Upper lobe of left lung (tissue), 6 donors: ENCODE results near the gene SECTM1. TPM values are rescaled to one million over a fixed set of nuclear protein-coding genes. Genes with fewer than 3 reads are reported as not detected.

Source experiments
- ATAC-seq, 2 donors: fragments of 200-7000 bp; cut with Tn5 transposase; one replicate each; pipeline ENCODE4 v1.9.1; 2022; ENCODE audit warnings: mild to moderate bottlenecking in 2 of 2, moderate library complexity in 2 of 2; ENCODE audit not compliant: low FRiP score in 2 of 2
- DNase-seq, 2 donors: peaks; one replicate each; pipeline ENCODE4 v3.0.0-alpha.2; 2019 to 2020
- H3K27ac ChIP-seq, 4 donors: fragments of 200-600 bp; sonication (generic); one replicate each; pipeline ENCODE4 v1.5.1; 2016 to 2019
- H3K27me3 ChIP-seq, 4 donors: fragments of 200-600 bp; sonication (generic); one replicate each; pipeline ENCODE4 v1.5.1; 2017 to 2019
- H3K36me3 ChIP-seq, 4 donors: fragments of 200-600 bp; sonication (generic); one replicate each; pipeline ENCODE4 v1.5.1; 2016 to 2019
- H3K4me1 ChIP-seq, 4 donors: fragments of 200-600 bp; sonication (generic); one replicate each; pipeline ENCODE4 v1.5.1; 2018 to 2019
- H3K4me3 ChIP-seq, 4 donors: fragments of 200-600 bp; sonication (generic); one replicate each; pipeline ENCODE4 v1.5.1; 2017 to 2019; ENCODE audit warnings: mild to moderate bottlenecking in 2 of 4, moderate library complexity in 1 of 4
- H3K9me3 ChIP-seq, 4 donors: fragments of 200-600 bp; sonication (generic); one replicate each; pipeline ENCODE4 v1.5.1; 2018 to 2019
- EP300 ChIP-seq, 4 donors: sonication (generic); formaldehyde crosslinking; IDR thresholded peaks; one replicate each; pipeline ENCODE4 v1.5.1; 2017; ENCODE audit warnings: antibody characterized with exemption in 4 of 4, control low read depth in 2 of 4
- POLR2A ChIP-seq, 4 donors: fragments of 450-650 bp; IDR thresholded peaks; one replicate each; pipeline ENCODE4 v1.5.1; 2016 to 2017; ENCODE audit warnings: antibody characterized with exemption in 4 of 4, mild to moderate bottlenecking in 2 of 4
- POLR2AphosphoS5 ChIP-seq, 2 donors: sonication (generic); formaldehyde crosslinking; IDR thresholded peaks; one replicate each; pipeline ENCODE4 v1.5.1; 2017; ENCODE audit warnings: antibody characterized with exemption in 2 of 2
- WGBS, 2 donors: methylation state at CpG; one replicate each; pipeline ENCODE4 v1.1.5; 2017 to 2018; 5-methylcytosine and 5-hydroxymethylcytosine counted together
- total RNA-seq, 6 donors: library from RNA; depleted of rRNA in 4 of 6; stranded (reverse); fragments of >200 nt in 4 of 6; gene quantifications; one replicate each; pipeline versions ENCODE4 v1.1.0 to v1.2.1, GENCODE V29; 2016 to 2021
- TF ChIP-seq, protein P1 (sequence below), 6 experiments: fragments of 450-650 bp in 4 of 6; fragments of 200-600 bp in 2 of 6; sonication (generic) in 2 of 6; IDR thresholded peaks; one replicate each; pipeline ENCODE4 v1.5.1; 2016 to 2019; ENCODE audit warnings: antibody characterized with exemption in 6 of 6
- donor health status: DM: no; HTN: no; CAD: no; lungs with moderate emphysema.
- donor health status: DM: no; HTN: yes; CAD: no; lungs with severe emphysema.

Gene SECTM1
- total RNA-seq, 6 donors from 2014 or later, result 17.8 to 50.4 (median 36.2) TPM

DNA sequence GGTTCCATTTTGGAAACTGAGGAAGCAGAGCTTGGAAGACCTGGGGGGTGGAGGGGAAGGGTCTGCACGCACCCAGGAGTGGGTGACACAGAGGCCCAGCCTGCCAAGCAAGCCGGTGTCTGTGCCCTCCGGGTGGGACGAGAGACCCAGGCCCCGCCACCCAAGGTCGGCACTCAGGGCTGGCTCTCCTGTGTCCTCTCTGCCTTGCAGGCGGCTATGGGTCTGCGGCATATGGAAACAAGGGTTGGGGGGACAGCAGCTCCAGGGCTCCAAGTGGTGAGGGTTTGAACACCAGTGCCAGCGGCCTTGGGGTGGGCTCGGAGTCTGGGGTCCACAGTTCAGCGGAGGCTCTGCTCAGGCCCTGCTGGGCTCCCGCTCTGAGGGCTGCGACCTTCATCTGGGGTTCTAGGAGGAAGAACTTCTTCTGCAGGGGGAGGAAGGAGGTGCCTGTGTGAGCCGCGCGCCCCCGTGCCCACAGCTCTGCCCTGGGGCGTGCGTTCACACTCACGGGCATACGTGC is 11.6 kb downstream of the SECTM1 start:
- Histone ChIP-seq H3K4me3 (no peak overlapping the region), H3K27me3 (no peaks in the 10 kb centered on the region), H3K4me1 (peaks cover 4 to 11% (median 7%) of the 10 kb centered on the region in 4 donors), H3K9me3 (no peaks in the 10 kb centered on the region), H3K36me3 (peaks cover 0 to 3% (median 0%) of the 10 kb centered on the region in 4 donors), H3K27ac (no peak overlapping the region)
- peak in 1 of 2 donors; percentile 75 for DNase-seq
- 70% methylated on average over 21 of the region's 21 CpGs; no CpG with 5 or more reads in 1 of the 2 donors for WGBS, 2 donors
- TF ChIP-seq, protein P1, sequence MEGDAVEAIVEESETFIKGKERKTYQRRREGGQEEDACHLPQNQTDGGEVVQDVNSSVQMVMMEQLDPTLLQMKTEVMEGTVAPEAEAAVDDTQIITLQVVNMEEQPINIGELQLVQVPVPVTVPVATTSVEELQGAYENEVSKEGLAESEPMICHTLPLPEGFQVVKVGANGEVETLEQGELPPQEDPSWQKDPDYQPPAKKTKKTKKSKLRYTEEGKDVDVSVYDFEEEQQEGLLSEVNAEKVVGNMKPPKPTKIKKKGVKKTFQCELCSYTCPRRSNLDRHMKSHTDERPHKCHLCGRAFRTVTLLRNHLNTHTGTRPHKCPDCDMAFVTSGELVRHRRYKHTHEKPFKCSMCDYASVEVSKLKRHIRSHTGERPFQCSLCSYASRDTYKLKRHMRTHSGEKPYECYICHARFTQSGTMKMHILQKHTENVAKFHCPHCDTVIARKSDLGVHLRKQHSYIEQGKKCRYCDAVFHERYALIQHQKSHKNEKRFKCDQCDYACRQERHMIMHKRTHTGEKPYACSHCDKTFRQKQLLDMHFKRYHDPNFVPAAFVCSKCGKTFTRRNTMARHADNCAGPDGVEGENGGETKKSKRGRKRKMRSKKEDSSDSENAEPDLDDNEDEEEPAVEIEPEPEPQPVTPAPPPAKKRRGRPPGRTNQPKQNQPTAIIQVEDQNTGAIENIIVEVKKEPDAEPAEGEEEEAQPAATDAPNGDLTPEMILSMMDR (IDR thresholded peaks at IDR 0.05), result no peak
- no peak for TF ChIP-seq POLR2AphosphoS5 (IDR thresholded peaks at IDR 0.05)
- TF ChIP-seq POLR2A (IDR thresholded peaks at IDR 0.05), result no peak
- TF ChIP-seq EP300 (IDR thresholded peaks at IDR 0.05), result no peak
- peak in 1 of 2 donors; percentile 3 for ATAC-seq

DNA sequence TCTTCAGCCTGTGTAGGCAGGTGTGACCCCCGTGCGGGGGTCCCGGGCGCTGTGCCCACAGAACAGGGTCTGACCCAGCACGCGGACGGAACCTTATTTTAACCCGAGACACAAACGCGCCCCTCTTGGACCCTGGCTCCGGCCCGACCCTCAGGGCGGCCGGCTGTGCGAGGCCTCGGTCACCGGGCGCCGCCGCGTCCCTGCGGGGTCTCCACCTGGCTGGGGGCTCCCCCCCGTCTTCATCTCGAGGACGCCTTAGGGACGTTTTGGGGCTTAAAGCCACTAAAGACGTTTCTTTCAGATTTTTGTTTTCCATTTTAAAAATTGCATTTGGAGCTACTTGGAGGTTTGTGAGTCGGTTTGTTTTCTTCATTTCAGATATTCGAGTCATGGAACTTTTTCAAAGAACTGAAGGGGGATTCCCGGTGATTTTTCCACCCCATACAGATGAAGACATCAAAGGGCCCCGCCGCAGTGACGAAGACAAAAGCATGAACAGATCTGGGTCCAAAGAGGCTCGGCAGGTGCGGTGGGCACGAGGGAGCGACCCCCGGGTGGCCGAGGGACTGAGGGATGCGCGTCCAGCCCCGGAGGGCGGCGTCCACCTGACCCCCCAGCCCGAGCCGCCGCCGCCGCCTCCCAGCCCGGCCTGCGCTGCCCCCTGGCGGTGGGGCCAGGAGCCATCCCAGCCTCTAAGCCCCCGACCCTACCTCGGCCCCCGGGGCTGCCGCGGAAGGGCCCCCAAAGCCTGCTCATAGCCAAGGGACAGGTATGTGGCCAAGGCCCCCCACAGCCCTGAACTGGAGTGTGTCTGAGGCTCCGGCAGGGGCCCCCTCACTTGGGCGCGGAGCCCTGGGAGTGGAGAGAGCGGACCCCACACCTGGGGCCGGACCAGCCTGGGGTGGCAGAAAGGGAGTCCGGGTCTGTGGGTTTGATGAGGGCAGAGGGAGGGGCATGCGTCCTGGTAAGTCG is 12.3 kb downstream of the SECTM1 start:
- H3K36me3 ChIP-seq, result peaks cover 0 to 3% (median 0%) of the 10 kb centered on the region in 4 donors
- ATAC-seq, result peak in 1 of 2 donors; percentile 72
- peak overlapping the region in 2 of 4 donors; percentile 5 to 26 for H3K4me3 ChIP-seq
- WGBS, 2 donors, result 51% methylated on average over 48 to 55 of the region's 65 CpGs
- no peaks in the 10 kb centered on the region for H3K9me3 ChIP-seq
- peak in 1 of 2 donors; percentile 94 for DNase-seq
- no peak overlapping the region for H3K27ac ChIP-seq
- peaks cover 0 to 5% (median 0%) of the 10 kb centered on the region in 4 donors for H3K27me3 ChIP-seq
- peaks cover 5 to 11% (median 7%) of the 10 kb centered on the region in 4 donors for H3K4me1 ChIP-seq
- TF ChIP-seq, protein P1 (IDR thresholded peaks at IDR 0.05), result peak; percentile 94 to 97 (median 96)
- TF ChIP-seq POLR2AphosphoS5 (IDR thresholded peaks at IDR 0.05), result no peak

DNA sequence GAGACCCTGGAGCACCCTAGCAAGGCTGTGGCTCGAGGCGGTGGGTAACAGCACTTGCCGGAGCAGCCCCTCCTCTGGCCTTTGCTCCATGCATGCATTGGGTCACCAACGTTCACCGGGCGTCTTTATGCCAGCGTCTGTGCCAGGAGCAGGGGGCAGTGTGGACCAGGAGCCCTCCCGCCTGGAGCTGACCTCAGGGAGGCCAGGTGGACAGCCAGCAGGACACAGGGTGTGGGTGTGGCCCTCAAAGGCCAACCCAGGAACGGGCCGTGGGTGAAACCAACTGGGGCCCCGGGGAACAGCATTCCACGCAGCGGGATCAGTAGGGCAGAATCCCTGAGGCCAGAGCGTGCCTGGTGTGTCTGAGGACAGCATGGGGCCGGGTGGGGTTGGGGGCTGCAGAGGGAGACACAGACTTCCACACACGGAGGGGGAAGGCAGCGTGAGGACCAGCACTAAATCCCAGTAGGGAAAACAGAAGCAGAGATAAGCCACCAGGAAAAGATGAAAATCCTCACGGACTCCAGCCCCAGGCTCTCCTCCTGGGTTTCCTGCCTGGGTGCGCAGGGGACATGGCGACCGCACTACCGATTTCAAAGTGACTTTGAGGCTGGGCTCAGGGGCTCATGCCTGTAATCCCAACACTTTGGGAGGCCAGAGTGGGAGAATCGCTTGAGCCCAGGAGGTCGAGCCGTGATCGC is 13.3 kb downstream of the SECTM1 start:
- Histone ChIP-seq H3K27ac (no peak overlapping the region), H3K4me3 (no peak overlapping the region), H3K9me3 (no peaks in the 10 kb centered on the region), H3K36me3 (peaks cover 0 to 3% (median 0%) of the 10 kb centered on the region in 4 donors), H3K27me3 (peaks cover 0 to 12% (median 4%) of the 10 kb centered on the region in 4 donors), H3K4me1 (peaks cover 12 to 19% (median 16%) of the 10 kb centered on the region in 4 donors)
- no peak for ATAC-seq
- DNase-seq, result peak in 1 of 2 donors; percentile 54
- 74 to 77% methylated on average over 25 to 26 of the region's 26 CpGs for WGBS, 2 donors
- TF ChIP-seq POLR2A (IDR thresholded peaks at IDR 0.05) (no peak), EP300 (IDR thresholded peaks at IDR 0.05) (no peak)

DNA sequence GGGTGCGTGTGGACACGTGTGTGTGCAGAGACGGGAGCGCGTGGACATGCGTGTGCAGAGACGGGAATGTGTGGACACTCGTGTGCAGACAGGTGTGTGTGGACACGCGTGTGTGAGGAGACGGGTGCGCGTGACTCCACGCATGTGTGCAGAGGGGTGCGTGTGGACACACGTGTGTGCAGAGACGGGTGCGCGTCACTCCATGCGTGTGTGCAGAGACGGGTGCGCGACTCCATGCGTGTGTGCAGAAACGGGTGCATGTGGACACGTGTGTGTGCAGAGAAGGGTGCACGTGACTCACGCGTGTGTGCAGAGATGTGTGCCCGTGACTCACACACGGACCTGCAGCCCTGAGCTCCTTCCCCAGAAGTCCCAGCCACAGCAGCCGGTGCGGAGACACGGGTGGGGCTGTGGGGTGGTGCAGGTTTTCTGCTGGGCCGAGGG is 13.9 kb downstream of the SECTM1 start:
- no peak for ATAC-seq
- Histone ChIP-seq H3K4me1 (peaks cover 12 to 25% (median 17%) of the 10 kb centered on the region in 4 donors), H3K27ac (no peak overlapping the region), H3K9me3 (no peaks in the 10 kb centered on the region), H3K27me3 (peaks cover 0 to 18% (median 6%) of the 10 kb centered on the region in 4 donors), H3K4me3 (no peak overlapping the region), H3K36me3 (peaks cover 0 to 3% (median 0%) of the 10 kb centered on the region in 4 donors)
- WGBS, 2 donors, result 91 to 92% methylated on average over 35 of the region's 35 CpGs
- no peak for TF ChIP-seq POLR2AphosphoS5 (IDR thresholded peaks at IDR 0.05)
- TF ChIP-seq, protein P1 (IDR thresholded peaks at IDR 0.05), result no peak
- no peak for TF ChIP-seq POLR2A (IDR thresholded peaks at IDR 0.05)
- TF ChIP-seq EP300 (IDR thresholded peaks at IDR 0.05), result no peak
- peak in 1 of 2 donors; percentile 53 for DNase-seq
